ENCODE measurements around the gene SEC22A. TPM values are rescaled to one million over a fixed set of nuclear protein-coding genes. Genes with fewer than 3 reads are reported as not detected.

The SEC22A gene
- total and polyA plus RNA-seq, 10 of the 15 experiments (the other 5 are each of a cell fraction or from before 2014, with no cell fraction given) = 19.3 to 70.3 (median 36.7) TPM

GRCh38 chr3:123239756-123240155, 38.0 kb downstream of the SEC22A start:
- intact Hi-C loops (cut with micrococcal nuclease; ENCODE audit: unreplicated experiment) = no loop called here
- ATAC-seq (no peak), FAIRE-seq (no peak), DNase-seq (ENCODE audit: low read depth, low spot score) (no peak)
- BruUV-seq (replicated peaks) = no TSS peak
- Histone ChIP-seq H3K4me3 (no peak overlapping the region), H3K4me2 (ENCODE audit: control insufficient read depth, insufficient read depth) (no peak overlapping the region), H4K20me1 (ENCODE audit: control insufficient read depth, insufficient read depth) (no peaks in the 10 kb centered on the region), H3K4me1 (ENCODE audit: control insufficient read depth, insufficient read depth, low read length) (no peaks in the 10 kb centered on the region), H3K79me2 (ENCODE audit: control insufficient read depth, insufficient read depth, low read length) (no peaks in the 10 kb centered on the region), H3K27me3 (replicated peaks in 1 of 2; ENCODE audit: control insufficient read depth in 2 of 2, insufficient read depth in 2 of 2, low read length in 1 of 2) (no peaks in the 10 kb centered on the region), H3K27ac (ENCODE audit: control insufficient read depth, insufficient read depth) (no peak overlapping the region), H3K36me3 (ENCODE audit: control insufficient read depth in 2 of 2, insufficient read depth in 2 of 2, low read length in 1 of 2) (peaks cover 0 to 4% of the 10 kb centered on the region in 2 experiments; a peak in 3 of 4 replicates), H3K9ac (ENCODE audit: control insufficient read depth, insufficient read depth, low read length) (no peak overlapping the region), H3K9me3 (replicated peaks; ENCODE audit: control insufficient read depth, insufficient read depth, low read length) (no peaks in the 10 kb centered on the region), H2AFZ (ENCODE audit: control insufficient read depth, low read depth, low read length) (no peak overlapping the region)
- ChIA-PET POLR2A (no interaction called here), SMC1A (ENCODE audit: uncharacterized antibody, unreplicated experiment) (no interaction called here), RAD21 (ENCODE audit: unreplicated experiment) (no interaction called here), CTCF (no interaction called here)
- 93% methylated on average over 1 of the region's 1 CpG for WGBS (ENCODE audit: insufficient coverage, insufficient replicate concordance, low lambda C conversion rate, missing lambda C conversion rate)
- TF ChIP-seq, protein P1, sequence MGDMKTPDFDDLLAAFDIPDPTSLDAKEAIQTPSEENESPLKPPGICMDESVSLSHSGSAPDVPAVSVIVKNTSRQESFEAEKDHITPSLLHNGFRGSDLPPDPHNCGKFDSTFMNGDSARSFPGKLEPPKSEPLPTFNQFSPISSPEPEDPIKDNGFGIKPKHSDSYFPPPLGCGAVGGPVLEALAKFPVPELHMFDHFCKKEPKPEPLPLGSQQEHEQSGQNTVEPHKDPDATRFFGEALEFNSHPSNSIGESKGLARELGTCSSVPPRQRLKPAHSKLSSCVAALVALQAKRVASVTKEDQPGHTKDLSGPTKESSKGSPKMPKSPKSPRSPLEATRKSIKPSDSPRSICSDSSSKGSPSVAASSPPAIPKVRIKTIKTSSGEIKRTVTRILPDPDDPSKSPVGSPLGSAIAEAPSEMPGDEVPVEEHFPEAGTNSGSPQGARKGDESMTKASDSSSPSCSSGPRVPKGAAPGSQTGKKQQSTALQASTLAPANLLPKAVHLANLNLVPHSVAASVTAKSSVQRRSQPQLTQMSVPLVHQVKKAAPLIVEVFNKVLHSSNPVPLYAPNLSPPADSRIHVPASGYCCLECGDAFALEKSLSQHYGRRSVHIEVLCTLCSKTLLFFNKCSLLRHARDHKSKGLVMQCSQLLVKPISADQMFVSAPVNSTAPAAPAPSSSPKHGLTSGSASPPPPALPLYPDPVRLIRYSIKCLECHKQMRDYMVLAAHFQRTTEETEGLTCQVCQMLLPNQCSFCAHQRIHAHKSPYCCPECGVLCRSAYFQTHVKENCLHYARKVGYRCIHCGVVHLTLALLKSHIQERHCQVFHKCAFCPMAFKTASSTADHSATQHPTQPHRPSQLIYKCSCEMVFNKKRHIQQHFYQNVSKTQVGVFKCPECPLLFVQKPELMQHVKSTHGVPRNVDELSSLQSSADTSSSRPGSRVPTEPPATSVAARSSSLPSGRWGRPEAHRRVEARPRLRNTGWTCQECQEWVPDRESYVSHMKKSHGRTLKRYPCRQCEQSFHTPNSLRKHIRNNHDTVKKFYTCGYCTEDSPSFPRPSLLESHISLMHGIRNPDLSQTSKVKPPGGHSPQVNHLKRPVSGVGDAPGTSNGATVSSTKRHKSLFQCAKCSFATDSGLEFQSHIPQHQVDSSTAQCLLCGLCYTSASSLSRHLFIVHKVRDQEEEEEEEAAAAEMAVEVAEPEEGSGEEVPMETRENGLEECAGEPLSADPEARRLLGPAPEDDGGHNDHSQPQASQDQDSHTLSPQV (IDR thresholded peaks at IDR 0.05) = no peak
- TF ChIP-seq, protein P2, sequence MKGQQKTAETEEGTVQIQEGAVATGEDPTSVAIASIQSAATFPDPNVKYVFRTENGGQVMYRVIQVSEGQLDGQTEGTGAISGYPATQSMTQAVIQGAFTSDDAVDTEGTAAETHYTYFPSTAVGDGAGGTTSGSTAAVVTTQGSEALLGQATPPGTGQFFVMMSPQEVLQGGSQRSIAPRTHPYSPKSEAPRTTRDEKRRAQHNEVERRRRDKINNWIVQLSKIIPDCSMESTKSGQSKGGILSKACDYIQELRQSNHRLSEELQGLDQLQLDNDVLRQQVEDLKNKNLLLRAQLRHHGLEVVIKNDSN (IDR thresholded peaks at IDR 0.05; ENCODE audit: borderline replicate concordance, extremely low read length, insufficient read depth, low read depth, low read length) = no peak
- TF ChIP-seq RFX5 (IDR thresholded peaks at IDR 0.05; ENCODE audit: low read depth, low read length) = no peak
- no peak for TF ChIP-seq ZNF274 (IDR thresholded peaks at IDR 0.05; ENCODE audit: insufficient read depth, insufficient read length)
- in situ Hi-C loops (cut with MboI) = no loop called here

Measured in GM12878 (cell line).